Esophagus squamous epithelium (tissue), 5 donors: ENCODE data around the gene PHRF1. TPM values are rescaled to one million over a fixed set of nuclear protein-coding genes. Genes with fewer than 3 reads are reported as not detected.

Source experiments
- DNase-seq: peaks from one replicate; lab custom pipeline; 2025; lab: John Stamatoyannopoulos, UW
- H3K27ac ChIP-seq, 4 donors: fragments of 200-600 bp; sonication (generic); one replicate each; pipeline ENCODE4 v1.5.1; 2016 to 2019; ENCODE audit warnings: mild to moderate bottlenecking in 1 of 4
- H3K27me3 ChIP-seq, 4 donors: fragments of 200-600 bp; sonication (generic); 1 replicate in 3 of 4; 2 replicates in 1 of 4; pipeline versions ENCODE4 v1.5.1 to v1.6.0; 2017 to 2021; ENCODE audit warnings: antibody characterized with exemption in 1 of 4
- H3K36me3 ChIP-seq, 3 donors: fragments of 200-600 bp; sonication (generic); one replicate each; pipeline ENCODE4 v1.5.1; 2016 to 2019
- H3K4me1 ChIP-seq, 3 donors: fragments of 200-600 bp; sonication (generic); one replicate each; pipeline ENCODE4 v1.5.1; 2017 to 2019
- H3K4me3 ChIP-seq, 4 donors: fragments of 200-600 bp; sonication (generic); 1 replicate in 3 of 4; 2 replicates in 1 of 4; pipeline ENCODE4 v1.5.1; 2016 to 2019; ENCODE audit warnings: mild to moderate bottlenecking in 2 of 4, moderate library complexity in 1 of 4
- H3K9me3 ChIP-seq, 3 donors: fragments of 200-600 bp; sonication (generic); one replicate each; pipeline ENCODE4 v1.5.1; 2016 to 2019
- CTCF ChIP-seq, 6 experiments: fragments of 450-650 bp in 4 of 6; fragments of 200-600 bp in 2 of 6; sonication (generic) in 2 of 6; IDR thresholded peaks; one replicate each; pipeline ENCODE4 v1.5.1; 2016 to 2019; ENCODE audit warnings: antibody characterized with exemption in 6 of 6, mild to moderate bottlenecking in 4 of 6, moderate library complexity in 4 of 6
- POLR2A ChIP-seq, 4 donors: fragments of 450-650 bp; IDR thresholded peaks; one replicate each; pipeline ENCODE4 v1.6.1; 2017; ENCODE audit warnings: antibody characterized with exemption in 4 of 4, mild to moderate bottlenecking in 4 of 4, moderate library complexity in 3 of 4
- WGBS, 2 donors: methylation state at CpG; one replicate each; pipeline ENCODE4 v1.1.5; 2018; 5-methylcytosine and 5-hydroxymethylcytosine counted together
- intact Hi-C: fragments of 100-400 bp; cut with DNase I; formaldehyde crosslinking; loops from one replicate; pipeline ENCODE4 v1.15.0; 2022
- total RNA-seq, 4 donors: library from RNA; depleted of rRNA; stranded (reverse); fragments of >200 nt; gene quantifications; one replicate each; pipeline ENCODE4 v1.1.0, GENCODE V29; 2016
- donor health status: DM: yes; HTN: yes; CAD: no.

Gene PHRF1
- total RNA-seq, 4 donors from 2014 or later, result 11.7 to 30.6 (median 24.2) TPM

- TF ChIP-seq POLR2A (IDR thresholded peaks at IDR 0.05), result no peak
- no peak for TF ChIP-seq CTCF (IDR thresholded peaks at IDR 0.05)
- H3K27me3 ChIP-seq, result peaks cover 0 to 50% (median 0%) of the 10 kb centered on the region in 4 donors
- H3K9me3 ChIP-seq, result no peaks in the 10 kb centered on the region
- peak overlapping the region in 3 of 4 donors; percentile 24 to 55 (median 38) for H3K4me3 ChIP-seq
- 38 to 42% methylated on average over 6 to 13 of the region's 34 CpGs for WGBS, 2 donors
- peaks cover 14 to 50% (median 25%) of the 10 kb centered on the region in 3 donors for H3K4me1 ChIP-seq
- H3K27ac ChIP-seq, result no peak overlapping the region
- intact Hi-C loops, result no loop called here
- H3K36me3 ChIP-seq, result peaks cover 0 to 18% (median 0%) of the 10 kb centered on the region in 3 donors
- no peak for DNase-seq
Observed at GRCh38 chr11:637333-637592, 61.0 kb downstream of the PHRF1 start.

GRCh38 chr11:637593-638521 is 61.6 kb downstream of the PHRF1 start:
- Histone ChIP-seq H3K27me3 (peaks cover 0 to 50% (median 0%) of the 10 kb centered on the region in 4 donors), H3K27ac (no peak overlapping the region), H3K9me3 (no peaks in the 10 kb centered on the region), H3K4me3 (peak overlapping the region in 3 of 4 donors; percentile 24 to 55 (median 38)), H3K36me3 (peaks cover 0 to 22% (median 0%) of the 10 kb centered on the region in 3 donors), H3K4me1 (peaks cover 14 to 53% (median 25%) of the 10 kb centered on the region in 3 donors)
- intact Hi-C loops, result no loop called here
- 52 to 68% methylated on average over 36 to 43 of the region's 55 CpGs for WGBS, 2 donors
- DNase-seq, result no peak
- TF ChIP-seq CTCF (IDR thresholded peaks at IDR 0.05) (no peak), POLR2A (IDR thresholded peaks at IDR 0.05) (no peak)

- Histone ChIP-seq H3K4me1 (peaks cover 14 to 54% (median 25%) of the 10 kb centered on the region in 3 donors), H3K9me3 (no peaks in the 10 kb centered on the region), H3K4me3 (peak overlapping the region in 1 of 4 donors; percentile 30), H3K27ac (no peak overlapping the region), H3K27me3 (peaks cover 0 to 50% (median 0%) of the 10 kb centered on the region in 4 donors), H3K36me3 (peaks cover 0 to 31% (median 0%) of the 10 kb centered on the region in 3 donors)
- no peak for DNase-seq
- 70 to 71% methylated on average over 11 to 22 of the region's 28 CpGs for WGBS, 2 donors
- TF ChIP-seq POLR2A (IDR thresholded peaks at IDR 0.05), result no peak
- intact Hi-C loops, result no loop called here
Observed at GRCh38 chr11:638631-639331, 62.5 kb downstream of the PHRF1 start.

GRCh38 chr11:639332-639955 is 63.2 kb downstream of the PHRF1 start:
- no peak for DNase-seq
- Histone ChIP-seq H3K4me1 (peaks cover 14 to 54% (median 25%) of the 10 kb centered on the region in 3 donors), H3K9me3 (no peaks in the 10 kb centered on the region), H3K27ac (no peak overlapping the region), H3K4me3 (peak overlapping the region in 1 of 4 donors; percentile 30), H3K36me3 (peaks cover 0 to 38% (median 6%) of the 10 kb centered on the region in 3 donors), H3K27me3 (peaks cover 0 to 50% (median 0%) of the 10 kb centered on the region in 4 donors)
- TF ChIP-seq POLR2A (IDR thresholded peaks at IDR 0.05) (no peak), CTCF (IDR thresholded peaks at IDR 0.05) (no peak)
- intact Hi-C loops, result no loop called here
- 25 to 36% methylated on average over 6 to 10 of the region's 80 CpGs for WGBS, 2 donors

- no peak for TF ChIP-seq CTCF (IDR thresholded peaks at IDR 0.05)
- no peak for TF ChIP-seq POLR2A (IDR thresholded peaks at IDR 0.05)
- intact Hi-C loops, result no loop called here
- Histone ChIP-seq H3K27ac (no peak overlapping the region), H3K4me1 (peaks cover 14 to 54% (median 25%) of the 10 kb centered on the region in 3 donors), H3K9me3 (no peaks in the 10 kb centered on the region), H3K4me3 (no peak overlapping the region), H3K27me3 (peaks cover 0 to 50% (median 0%) of the 10 kb centered on the region in 4 donors), H3K36me3 (peaks cover 0 to 42% (median 6%) of the 10 kb centered on the region in 3 donors)
- 90% methylated on average over 4 of the region's 69 CpGs; no CpG with 5 or more reads in 1 of the 2 donors for WGBS, 2 donors
- DNase-seq, result no peak
Observed at GRCh38 chr11:640021-640706, 63.9 kb downstream of the PHRF1 start.
